Gastrocnemius medialis (tissue), 4 donors: ENCODE results near the gene TLK2.

Experiments used
- CTCF ChIP-seq, 5 experiments: fragments of 450-650 bp in 3 of 5; fragments of 200-600 bp in 2 of 5; sonication (generic) in 2 of 5; IDR thresholded peaks in 4 of 5; conservative IDR thresholded peaks in 1 of 5; 1 replicate in 4 of 5; 2 replicates in 1 of 5; pipeline ENCODE4 v1.5.1; 2016 to 2019; ENCODE audit warnings: antibody characterized with exemption in 5 of 5, mild to moderate bottlenecking in 3 of 5, moderate library complexity in 3 of 5
- POLR2A ChIP-seq, 2 donors: fragments of 450-650 bp; IDR thresholded peaks; one replicate each; pipeline ENCODE4 v1.6.1; 2017; ENCODE audit warnings: antibody characterized with exemption in 2 of 2, mild to moderate bottlenecking in 2 of 2, moderate library complexity in 2 of 2

GRCh38 chr17:62581764-62582163, 103.1 kb downstream of the TLK2 start:
- no peak for TF ChIP-seq CTCF (IDR thresholded peaks at IDR 0.05 in 4 of 5, conservative IDR thresholded peaks at IDR 0.05 in 1 of 5)
- TF ChIP-seq POLR2A (IDR thresholded peaks at IDR 0.05): no peak
